H9 (cell line): ENCODE data around the gene FGF22. TPM values are rescaled to one million over a fixed set of nuclear protein-coding genes. Genes with fewer than 3 reads are reported as not detected.

Experiments
- DNase-seq: peaks from one replicate; pipeline ENCODE4 v3.0.0-alpha.2; 2017
- H2AFZ ChIP-seq: one replicate; pipeline ENCODE4 v1.6.1; 2013; ENCODE audit warnings: mild to moderate bottlenecking, low read length, control low read depth, moderate library complexity
- H2AK5ac ChIP-seq: 2 replicates; pipeline ENCODE4 v1.6.1; 2013; ENCODE audit warnings: low read length, control low read depth, mixed read lengths; ENCODE audit not compliant: insufficient read length
- H2BK120ac ChIP-seq: one replicate; pipeline ENCODE4 v1.6.1; 2013; ENCODE audit warnings: low read depth, mild to moderate bottlenecking, low read length, control low read depth, inconsistent platforms; ENCODE audit not compliant: poor library complexity, severe bottlenecking
- H2BK12ac ChIP-seq: 2 replicates; pipeline ENCODE4 v1.6.1; 2013; ENCODE audit warnings: low read length, control low read depth, mixed read lengths, low read depth; ENCODE audit not compliant: insufficient read length
- H2BK15ac ChIP-seq: 2 replicates; pipeline ENCODE4 v1.6.1; 2013; ENCODE audit warnings: low read depth, low read length, control low read depth
- H2BK20ac ChIP-seq: one replicate; pipeline ENCODE4 v1.6.1; 2013; ENCODE audit warnings: low read depth, mild to moderate bottlenecking, low read length, control low read depth, inconsistent platforms; ENCODE audit not compliant: poor library complexity, severe bottlenecking
- H2BK5ac ChIP-seq: 2 replicates; pipeline ENCODE4 v1.6.1; 2013; ENCODE audit warnings: low read length, control low read depth, mixed read lengths; ENCODE audit not compliant: insufficient read length
- H3K14ac ChIP-seq: 2 replicates; pipeline ENCODE4 v1.6.1; 2013; ENCODE audit warnings: low read length, control low read depth; ENCODE audit not compliant: insufficient read depth
- H3K18ac ChIP-seq: 2 replicates; pipeline ENCODE4 v1.6.1; 2013; ENCODE audit warnings: low read depth, mild to moderate bottlenecking, mixed read lengths, low read length, control low read depth; ENCODE audit not compliant: insufficient read length
- H3K23ac ChIP-seq: 2 replicates; pipeline ENCODE4 v1.6.1; 2013; ENCODE audit warnings: low read length, control low read depth, mixed read lengths, low read depth; ENCODE audit not compliant: insufficient read length
- H3K23me2 ChIP-seq: 2 replicates; pipeline ENCODE4 v1.6.1; 2013; ENCODE audit warnings: low read depth, mild to moderate bottlenecking, mixed read lengths, low read length, control low read depth; ENCODE audit not compliant: insufficient read length, poor library complexity, severe bottlenecking
- H3K27ac ChIP-seq: 2 replicates; pipeline ENCODE4 v1.5.1; 2013; ENCODE audit warnings: low read length, control low read depth, mixed read lengths, low read depth; ENCODE audit not compliant: insufficient read length
- H3K27me3 ChIP-seq: 2 replicates; pipeline ENCODE4 v1.6.1; 2013; ENCODE audit warnings: low read length, control low read depth, inconsistent platforms; ENCODE audit not compliant: insufficient read depth
- H3K4ac ChIP-seq: 2 replicates; pipeline ENCODE4 v1.6.1; 2013; ENCODE audit warnings: low read depth, mild to moderate bottlenecking, control low read depth, inconsistent platforms, low read length, moderate library complexity
- H3K4me1 ChIP-seq: 2 replicates; pipeline ENCODE4 v1.6.1; 2013; ENCODE audit warnings: low read length, control low read depth, inconsistent platforms; ENCODE audit not compliant: insufficient read depth
- H3K4me2 ChIP-seq: 2 replicates; pipeline ENCODE4 v1.6.1; 2013; ENCODE audit warnings: low read length, control low read depth, mixed read lengths; ENCODE audit not compliant: insufficient read length, insufficient read depth
- H3K56ac ChIP-seq: 2 replicates; pipeline ENCODE4 v1.6.1; 2013; ENCODE audit warnings: low read depth, mild to moderate bottlenecking, mixed read lengths, low read length, control low read depth; ENCODE audit not compliant: insufficient read length
- H3K79me1 ChIP-seq: 2 replicates; pipeline ENCODE4 v1.6.1; 2013; ENCODE audit warnings: low read depth, mild to moderate bottlenecking, moderate library complexity, low read length, control low read depth, inconsistent platforms; ENCODE audit not compliant: insufficient read depth, poor library complexity, severe bottlenecking
- H3K79me2 ChIP-seq: 2 replicates; pipeline ENCODE4 v1.6.1; 2013; ENCODE audit warnings: low read length, control low read depth, inconsistent platforms; ENCODE audit not compliant: insufficient read depth
- H3K9ac ChIP-seq: 2 replicates; pipeline ENCODE4 v1.6.1; 2013; ENCODE audit warnings: low read length, control low read depth, mixed read lengths; ENCODE audit not compliant: insufficient read length; ENCODE audit errors: extremely low read depth
- H3K9me3 ChIP-seq: one replicate; pipeline ENCODE4 v1.6.1; 2013; ENCODE audit warnings: low read depth, low read length, inconsistent platforms; ENCODE audit not compliant: control insufficient read depth
- H3T11ph ChIP-seq: one replicate; pipeline ENCODE4 v1.6.1; 2013; ENCODE audit warnings: mild to moderate bottlenecking, low read length, control low read depth, inconsistent platforms
- H4K20me1 ChIP-seq: one replicate; pipeline ENCODE4 v1.6.1; 2013; ENCODE audit not compliant: control insufficient read depth, insufficient read length, insufficient read depth
- H4K5ac ChIP-seq: 2 replicates; pipeline ENCODE4 v1.6.1; 2013; ENCODE audit warnings: low read depth, mild to moderate bottlenecking, mixed read lengths, low read length, control low read depth; ENCODE audit not compliant: insufficient read length
- H4K8ac ChIP-seq: replicated peaks from 2 replicates; pipeline ENCODE4 v1.6.1; 2013; ENCODE audit warnings: low read length, control low read depth, mixed read lengths, low read depth; ENCODE audit not compliant: insufficient read length
- H4K91ac ChIP-seq: 2 replicates; pipeline ENCODE4 v1.6.1; 2013; ENCODE audit warnings: low read depth, mild to moderate bottlenecking, moderate library complexity, mixed read lengths, low read length, control low read depth; ENCODE audit not compliant: insufficient read length
- H3K27ac Mint-ChIP-seq, 3 experiments: 2 replicates in 2 of 3; 3 replicates in 1 of 3; pipeline ENCODE4 v1.8.0; 2020 to 2021; ENCODE audit warnings: mixed read lengths in 3 of 3, mild to moderate bottlenecking in 1 of 3, moderate library complexity in 1 of 3
- H3K27me3 Mint-ChIP-seq: 2 replicates; pipeline ENCODE4 v1.8.0; 2021; ENCODE audit warnings: low read depth, mild to moderate bottlenecking, moderate library complexity, mixed read lengths
- H3K36me3 Mint-ChIP-seq, 3 experiments: 2 replicates in 2 of 3; 3 replicates in 1 of 3; pipeline ENCODE4 v1.8.0; 2020 to 2021; ENCODE audit warnings: low read depth in 3 of 3, mixed read lengths in 3 of 3; ENCODE audit not compliant: insufficient read depth in 1 of 3
- H3K4me1 Mint-ChIP-seq, 2 experiments: 2 replicates each; pipeline ENCODE4 v1.8.0; 2020; ENCODE audit warnings: mixed read lengths in 2 of 2
- H3K4me3 Mint-ChIP-seq, 2 experiments: 2 replicates in 1 of 2; 3 replicates in 1 of 2; pipeline ENCODE4 v1.8.0; 2020 to 2021; ENCODE audit warnings: mild to moderate bottlenecking in 2 of 2, mixed read lengths in 2 of 2, moderate library complexity in 1 of 2
- H3K9me3 Mint-ChIP-seq, 2 experiments: 2 replicates in 1 of 2; 3 replicates in 1 of 2; pipeline ENCODE4 v1.8.0; 2020; ENCODE audit warnings: mild to moderate bottlenecking in 2 of 2, mixed read lengths in 2 of 2, moderate library complexity in 1 of 2
- CTCF ChIP-seq: fragments of 200-600 bp; sonication (generic); conservative IDR thresholded peaks from 3 replicates; pipeline ENCODE4 v1.8.0; 2021; ENCODE audit warnings: antibody characterized with exemption, mild to moderate bottlenecking
- WGBS: extraction: QIAGEN DNeasy Blood & Tissue Kit; methylation state at CpG from one replicate; pipeline ENCODE4 v1.1.7; 2013; ENCODE audit warnings: missing lambda C conversion rate, low lambda C conversion rate, mixed read lengths; ENCODE audit not compliant: insufficient read length; ENCODE audit errors: extremely low coverage; 5-methylcytosine and 5-hydroxymethylcytosine counted together
- total RNA-seq: library from RNA; stranded (reverse); gene quantifications from 2 replicates; pipeline ENCODE4 v1.2.1, GENCODE V29; 2021

FGF22 gene
- total RNA-seq, 1 experiment from 2014 or later: 0.72 TPM

GRCh38 chr19:596263-596655, 43.4 kb upstream of the FGF22 start:
- no peaks in the 10 kb centered on the region for H3K36me3 Mint-ChIP-seq
- no peak overlapping the region for H3K23ac ChIP-seq
- no peak overlapping the region for H3K27ac ChIP-seq
- no peak overlapping the region for H3K14ac ChIP-seq
- no peak overlapping the region for H3K4me2 ChIP-seq
- no peak overlapping the region for H2BK120ac ChIP-seq
- WGBS: no CpG with 5 or more reads among the region's 16 CpGs
- H3K79me2 ChIP-seq: no peaks in the 10 kb centered on the region
- H2AFZ ChIP-seq: no peak overlapping the region
- no peak overlapping the region for H2BK20ac ChIP-seq
- peaks cover 35% of the 10 kb centered on the region for H3K27me3 Mint-ChIP-seq
- no peak overlapping the region for H3K9ac ChIP-seq
- H3K27ac Mint-ChIP-seq: no peak overlapping the region
- no peak for TF ChIP-seq CTCF
- H3K4ac ChIP-seq: no peak overlapping the region
- no peak for DNase-seq
- no peak overlapping the region for H3K18ac ChIP-seq
- 0 out of 4 replicates have a peak, but pooled peaks cover 0 to 2% of the 10 kb centered on the region in 2 experiments for H3K4me1 Mint-ChIP-seq
- H4K8ac ChIP-seq: no peak overlapping the region
- peaks cover 9 to 12% of the 10 kb centered on the region in 2 experiments for H3K9me3 Mint-ChIP-seq
- no peak overlapping the region for H3T11ph ChIP-seq
- no peak overlapping the region for H4K91ac ChIP-seq
- H3K56ac ChIP-seq: no peak overlapping the region
- H3K23me2 ChIP-seq: no peaks in the 10 kb centered on the region
- peaks cover 3% of the 10 kb centered on the region for H4K20me1 ChIP-seq
- no peak overlapping the region for H2BK12ac ChIP-seq
- H3K4me3 Mint-ChIP-seq: no peak overlapping the region
- H3K27me3 ChIP-seq: peaks cover 1% of the 10 kb centered on the region; the same call in 1 of the 2 replicates
- no peak overlapping the region for H2BK15ac ChIP-seq
- no peak overlapping the region for H2BK5ac ChIP-seq
- H3K79me1 ChIP-seq: no peaks in the 10 kb centered on the region
- H4K5ac ChIP-seq: no peak overlapping the region
- H2AK5ac ChIP-seq: no peak overlapping the region
- no peaks in the 10 kb centered on the region for H3K4me1 ChIP-seq
- peaks cover 3% of the 10 kb centered on the region for H3K9me3 ChIP-seq
